HEK293 (cell line): ENCODE results near the gene CNTNAP1.

Experiments used
- EGR2 ChIP-seq: fragments of 450-650 bp; formaldehyde crosslinking; IDR thresholded peaks from 2 replicates; pipeline ENCODE4 v1.5.1; 2016; ENCODE audit warnings: low read depth, missing biosample characterization, missing genetic modification characterization
- GLIS1 ChIP-seq: fragments of 450-650 bp; formaldehyde crosslinking; IDR thresholded peaks from 2 replicates; pipeline ENCODE4 v1.5.1; 2016; ENCODE audit warnings: missing biosample characterization, missing genetic modification characterization
- GLIS2 ChIP-seq: fragments of 450-650 bp; formaldehyde crosslinking; IDR thresholded peaks from 2 replicates; pipeline ENCODE4 v1.5.1; 2016; ENCODE audit warnings: missing biosample characterization, missing genetic modification characterization
- IKZF3 ChIP-seq: fragments of 450-650 bp; IDR thresholded peaks from 2 replicates; pipeline ENCODE4 v1.5.0; 2018; ENCODE audit warnings: missing biosample characterization, mild to moderate bottlenecking, missing genetic modification characterization, moderate library complexity
- INSM2 ChIP-seq: fragments of 450-650 bp; formaldehyde crosslinking; IDR thresholded peaks from 2 replicates; pipeline ENCODE4 v1.5.1; 2016; ENCODE audit warnings: missing biosample characterization, missing genetic modification characterization
- KLF9 ChIP-seq: fragments of 450-650 bp; formaldehyde crosslinking; IDR thresholded peaks from 2 replicates; pipeline ENCODE4 v1.5.1; 2016; ENCODE audit warnings: missing biosample characterization, missing genetic modification characterization, low read depth
- OVOL3 ChIP-seq: fragments of 450-650 bp; formaldehyde crosslinking; IDR thresholded peaks from 2 replicates; pipeline ENCODE4 v1.5.1; 2016; ENCODE audit warnings: missing biosample characterization, missing genetic modification characterization
- PRDM2 ChIP-seq: fragments of 450-650 bp; formaldehyde crosslinking; IDR thresholded peaks from 2 replicates; pipeline ENCODE4 v1.5.1; 2016; ENCODE audit warnings: missing biosample characterization, missing genetic modification characterization, borderline replicate concordance
- YY1 ChIP-seq: fragments of 450-650 bp; formaldehyde crosslinking; IDR thresholded peaks from 2 replicates; pipeline ENCODE4 v1.5.1; 2018; ENCODE audit warnings: missing biosample characterization, missing genetic modification characterization
- ZFHX2 ChIP-seq: fragments of 450-650 bp; formaldehyde crosslinking; conservative IDR thresholded peaks from 2 replicates; pipeline ENCODE4 v1.5.1; 2016; ENCODE audit warnings: missing biosample characterization, missing genetic modification characterization
- ZNF114 ChIP-seq: fragments of 450-650 bp; formaldehyde crosslinking; IDR thresholded peaks from 2 replicates; pipeline ENCODE4 v1.5.0; 2017; ENCODE audit warnings: missing biosample characterization, missing genetic modification characterization
- ZNF132 ChIP-seq: fragments of 450-650 bp; formaldehyde crosslinking; IDR thresholded peaks from 2 replicates; pipeline ENCODE4 v1.5.1; 2017; ENCODE audit warnings: missing biosample characterization, missing genetic modification characterization, borderline replicate concordance
- ZNF223 ChIP-seq: fragments of 450-650 bp; formaldehyde crosslinking; IDR thresholded peaks from 2 replicates; pipeline ENCODE4 v1.5.1; 2016; ENCODE audit warnings: missing biosample characterization, missing genetic modification characterization
- ZNF391 ChIP-seq: fragments of 450-650 bp; formaldehyde crosslinking; IDR thresholded peaks from 2 replicates; pipeline ENCODE4 v1.5.1; 2016; ENCODE audit warnings: low read depth, missing biosample characterization, missing genetic modification characterization, borderline replicate concordance
- ZNF529 ChIP-seq: fragments of 450-650 bp; formaldehyde crosslinking; IDR thresholded peaks from 2 replicates; pipeline ENCODE4 v1.5.1; 2017; ENCODE audit warnings: missing genetic modification characterization, missing biosample characterization; ENCODE audit not compliant: insufficient replicate concordance
- ZNF555 ChIP-seq: fragments of 450-650 bp; formaldehyde crosslinking; conservative IDR thresholded peaks from 2 replicates; pipeline ENCODE4 v1.5.1; 2017; ENCODE audit warnings: missing biosample characterization, mild to moderate bottlenecking, missing genetic modification characterization, inconsistent platforms
- ZNF600 ChIP-seq: fragments of 450-650 bp; formaldehyde crosslinking; IDR thresholded peaks from 2 replicates; pipeline ENCODE4 v1.5.1; 2016; ENCODE audit warnings: missing biosample characterization, missing genetic modification characterization
- ZNF639 ChIP-seq: fragments of 450-650 bp; formaldehyde crosslinking; IDR thresholded peaks from 2 replicates; pipeline ENCODE4 v1.5.1; 2016; ENCODE audit warnings: missing biosample characterization, missing genetic modification characterization
- ZNF701 ChIP-seq: fragments of 450-650 bp; formaldehyde crosslinking; IDR thresholded peaks from 2 replicates; pipeline ENCODE4 v1.5.1; 2016; ENCODE audit warnings: missing biosample characterization, missing genetic modification characterization
- ZNF777 ChIP-seq: fragments of 450-650 bp; formaldehyde crosslinking; IDR thresholded peaks from 2 replicates; pipeline ENCODE4 v1.5.1; 2017; ENCODE audit warnings: missing biosample characterization, missing genetic modification characterization, borderline replicate concordance
- ZSCAN18 ChIP-seq: fragments of 450-650 bp; formaldehyde crosslinking; IDR thresholded peaks from 2 replicates; pipeline ENCODE4 v1.5.1; 2016; ENCODE audit warnings: missing biosample characterization, missing genetic modification characterization
- TF ChIP-seq, protein P1 (sequence below): fragments of 450-650 bp; formaldehyde crosslinking; IDR thresholded peaks from 2 replicates; pipeline ENCODE4 v1.5.1; 2016; ENCODE audit warnings: missing biosample characterization, missing genetic modification characterization
- TF ChIP-seq, protein P2 (sequence below): fragments of 450-650 bp; formaldehyde crosslinking; IDR thresholded peaks from 2 replicates; pipeline ENCODE4 v1.5.1; 2016; ENCODE audit warnings: missing biosample characterization, missing genetic modification characterization
- TF ChIP-seq, protein P3 (sequence below): sonication (generic); formaldehyde crosslinking; IDR thresholded peaks from 2 replicates; pipeline ENCODE4 v1.8.1; 2022; ENCODE audit warnings: mild to moderate bottlenecking, moderate library complexity, missing genetic modification reagents

Gene CNTNAP1

GRCh38 chr17:42659079-42659931 is 23.0 kb upstream of the CNTNAP1 start, which contains the start of gene TUBG2 (continued):
- TF ChIP-seq ZNF639 (tag by site-specific recombination) (0 out of 2 replicates have a peak, but pooled peaks have one; percentile 20), ZFHX2 (tag by site-specific recombination) (peak; percentile 64), ZNF555 (tag by site-specific recombination) (no peak), ZSCAN18 (tag by site-specific recombination) (no peak), IKZF3 (tag by site-specific recombination) (peak; percentile 78), KLF9 (tag by site-specific recombination) (peak; percentile 70; the same call in 1 of the 2 replicates), ZNF391 (tag by site-specific recombination) (0 out of 2 replicates have a peak, but pooled peaks have one; percentile 66), ZNF132 (no peak), ZNF701 (tag by site-specific recombination) (no peak), ZNF529 (no peak), YY1 (tag by site-specific recombination) (no peak), OVOL3 (tag by site-specific recombination) (peak; percentile 36; the same call in 1 of the 2 replicates), ZNF223 (tag by site-specific recombination) (no peak), ZNF777 (tag by site-specific recombination) (0 out of 2 replicates have a peak, but pooled peaks have one; percentile 19), GLIS1 (0 out of 2 replicates have a peak, but pooled peaks have one; percentile 33), GLIS2 (tag by site-specific recombination) (peak; percentile 56; the same call in 1 of the 2 replicates), ZNF600 (tag by site-specific recombination) (peak; percentile 93), INSM2 (no peak), PRDM2 (tag by site-specific recombination) (peak; percentile 69; the same call in 1 of the 2 replicates), EGR2 (tag by site-specific recombination) (peak; percentile 42; the same call in 1 of the 2 replicates), ZNF114 (tag by site-specific recombination) (no peak)
- TF ChIP-seq, protein P1, sequence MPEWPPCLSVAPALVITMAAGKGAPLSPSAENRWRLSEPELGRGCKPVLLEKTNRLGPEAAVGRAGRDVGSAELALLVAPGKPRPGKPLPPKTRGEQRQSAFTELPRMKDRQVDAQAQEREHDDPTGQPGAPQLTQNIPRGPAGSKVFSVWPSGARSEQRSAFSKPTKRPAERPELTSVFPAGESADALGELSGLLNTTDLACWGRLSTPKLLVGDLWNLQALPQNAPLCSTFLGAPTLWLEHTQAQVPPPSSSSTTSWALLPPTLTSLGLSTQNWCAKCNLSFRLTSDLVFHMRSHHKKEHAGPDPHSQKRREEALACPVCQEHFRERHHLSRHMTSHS: no peak
- TF ChIP-seq, protein P2, sequence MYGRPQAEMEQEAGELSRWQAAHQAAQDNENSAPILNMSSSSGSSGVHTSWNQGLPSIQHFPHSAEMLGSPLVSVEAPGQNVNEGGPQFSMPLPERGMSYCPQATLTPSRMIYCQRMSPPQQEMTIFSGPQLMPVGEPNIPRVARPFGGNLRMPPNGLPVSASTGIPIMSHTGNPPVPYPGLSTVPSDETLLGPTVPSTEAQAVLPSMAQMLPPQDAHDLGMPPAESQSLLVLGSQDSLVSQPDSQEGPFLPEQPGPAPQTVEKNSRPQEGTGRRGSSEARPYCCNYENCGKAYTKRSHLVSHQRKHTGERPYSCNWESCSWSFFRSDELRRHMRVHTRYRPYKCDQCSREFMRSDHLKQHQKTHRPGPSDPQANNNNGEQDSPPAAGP: 0 out of 2 replicates have a peak, but pooled peaks have one; percentile 28
- TF ChIP-seq, protein P3, sequence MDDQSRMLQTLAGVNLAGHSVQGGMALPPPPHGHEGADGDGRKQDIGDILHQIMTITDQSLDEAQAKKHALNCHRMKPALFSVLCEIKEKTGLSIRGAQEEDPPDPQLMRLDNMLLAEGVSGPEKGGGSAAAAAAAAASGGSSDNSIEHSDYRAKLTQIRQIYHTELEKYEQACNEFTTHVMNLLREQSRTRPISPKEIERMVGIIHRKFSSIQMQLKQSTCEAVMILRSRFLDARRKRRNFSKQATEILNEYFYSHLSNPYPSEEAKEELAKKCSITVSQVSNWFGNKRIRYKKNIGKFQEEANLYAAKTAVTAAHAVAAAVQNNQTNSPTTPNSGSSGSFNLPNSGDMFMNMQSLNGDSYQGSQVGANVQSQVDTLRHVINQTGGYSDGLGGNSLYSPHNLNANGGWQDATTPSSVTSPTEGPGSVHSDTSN: peak; percentile 72
